IPS-18a (cell line): ENCODE measurements around the gene CORO1A.
A peak's percentile ranks its signal among the peaks of the same experiment; 100 is the strongest.

Experiments used
- H3K27ac ChIP-seq: one replicate; pipeline ENCODE4 v1.5.1; 2013; ENCODE audit warnings: low read length
- H3K27me3 ChIP-seq: one replicate; pipeline ENCODE4 v1.6.1; 2013; ENCODE audit warnings: mild to moderate bottlenecking, low read length; ENCODE audit not compliant: control insufficient read depth, insufficient read depth
- H3K36me3 ChIP-seq: one replicate; pipeline ENCODE4 v1.6.1; 2013; ENCODE audit warnings: low read depth, low read length; ENCODE audit not compliant: control insufficient read depth
- H3K4me1 ChIP-seq: one replicate; pipeline ENCODE4 v1.6.1; 2013; ENCODE audit warnings: low read depth, low read length; ENCODE audit not compliant: control insufficient read depth
- H3K4me3 ChIP-seq: one replicate; pipeline ENCODE4 v1.5.1; 2013; ENCODE audit warnings: low read length
- H3K9ac ChIP-seq: one replicate; pipeline ENCODE4 v1.6.1; 2013; ENCODE audit warnings: mild to moderate bottlenecking, low read length, moderate library complexity
- H3K9me3 ChIP-seq: one replicate; pipeline ENCODE4 v1.6.1; 2013; ENCODE audit warnings: low read depth, low read length; ENCODE audit not compliant: control insufficient read depth

Gene CORO1A

DNA sequence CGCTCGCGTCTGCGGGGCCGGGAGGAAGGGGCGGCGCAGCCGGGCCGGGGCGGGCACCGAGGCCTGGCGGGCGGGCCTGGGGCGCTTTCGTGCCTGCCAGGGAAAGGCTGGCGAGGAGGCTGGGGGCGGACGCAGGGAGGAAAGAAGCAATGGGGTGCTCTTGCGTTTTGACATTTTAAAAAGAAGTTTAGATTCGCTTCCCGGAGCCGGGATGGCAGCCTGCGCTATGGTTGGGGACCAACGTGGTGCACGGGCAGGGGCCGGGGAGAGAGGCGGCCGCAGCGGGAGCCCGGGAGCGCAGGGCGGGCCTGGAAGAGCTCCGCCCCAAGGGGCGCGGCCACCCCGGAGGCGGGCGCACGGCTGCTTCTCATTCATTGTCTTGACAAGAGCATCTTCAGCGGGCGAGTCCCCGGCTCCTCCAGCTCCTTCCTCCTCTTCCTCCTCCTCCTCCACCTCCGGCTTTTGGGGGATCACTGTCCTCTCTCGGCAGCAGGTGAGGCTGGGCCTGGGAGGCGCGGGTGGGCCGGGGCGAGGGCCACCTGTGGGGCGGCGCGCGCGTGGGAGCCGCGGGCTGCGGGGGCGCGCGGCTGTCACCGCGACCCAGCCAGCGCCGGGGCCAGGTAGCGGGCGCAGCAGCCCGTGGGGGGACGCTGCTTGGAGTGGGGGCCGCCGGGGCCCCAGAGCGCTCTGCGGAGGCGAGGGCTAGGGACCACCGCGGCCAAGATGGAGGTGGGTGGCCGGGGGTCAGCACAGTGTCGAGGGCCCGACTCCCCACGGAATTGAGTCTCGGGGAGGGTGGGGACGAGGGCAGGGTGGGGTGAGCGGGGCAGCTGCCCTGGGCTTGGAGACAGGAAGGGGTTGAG is at the start of gene CORO1A:
Gene CORO1A (plus strand): TSS at position 370 of the 863 bp plus-strand sequence. CDS start 1,608 bp downstream, outside the sequence.
- no peak within 1 kb of the TSS for H3K27ac ChIP-seq
- no peaks in the 10 kb centered on the region for H3K9me3 ChIP-seq
- peak within 1 kb of the TSS; percentile 54 for H3K4me3 ChIP-seq
- no peaks in the 10 kb centered on the region for H3K4me1 ChIP-seq
- peaks cover 27% of the 10 kb centered on the region for H3K27me3 ChIP-seq
- H3K9ac ChIP-seq: no peak within 1 kb of the TSS
- no peaks in the 10 kb centered on the region for H3K36me3 ChIP-seq

DNA sequence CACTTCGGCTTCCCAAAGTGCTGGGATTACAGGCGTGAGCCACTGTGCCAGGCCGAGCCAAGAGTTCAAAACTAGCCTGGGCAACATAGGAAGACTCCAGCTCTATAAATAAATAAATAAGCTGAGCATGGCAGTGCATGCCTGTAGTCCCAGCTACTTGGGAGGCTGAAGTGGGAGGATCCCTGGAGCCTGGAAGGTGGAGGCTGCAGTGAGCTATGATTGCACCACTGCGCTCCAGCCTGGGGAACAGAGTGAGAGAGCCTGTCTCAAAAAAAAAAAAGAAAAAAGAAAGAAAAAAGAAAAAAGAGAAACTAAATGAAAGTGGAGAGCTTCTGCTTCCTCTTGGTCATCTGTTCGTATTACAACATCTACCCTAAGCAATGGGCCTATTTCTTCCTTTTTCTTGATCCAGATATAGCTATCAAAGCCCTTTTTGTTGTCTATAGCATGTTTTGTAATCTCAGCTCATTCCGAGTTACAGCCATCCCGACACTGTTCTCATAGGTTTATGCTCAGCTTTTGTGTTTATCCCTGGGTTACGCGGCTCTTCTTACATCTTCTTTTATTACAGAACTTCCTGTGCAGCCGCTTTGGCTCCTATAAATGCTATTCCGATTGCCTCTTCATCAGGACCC is 46.3 kb upstream of the CORO1A start:
- no peaks in the 10 kb centered on the region for H3K27me3 ChIP-seq
- no peaks in the 10 kb centered on the region for H3K36me3 ChIP-seq
- H3K4me3 ChIP-seq: no peak overlapping the region
- no peak overlapping the region for H3K9ac ChIP-seq
- no peaks in the 10 kb centered on the region for H3K4me1 ChIP-seq
- H3K9me3 ChIP-seq: no peaks in the 10 kb centered on the region
- H3K27ac ChIP-seq: no peak overlapping the region

DNA sequence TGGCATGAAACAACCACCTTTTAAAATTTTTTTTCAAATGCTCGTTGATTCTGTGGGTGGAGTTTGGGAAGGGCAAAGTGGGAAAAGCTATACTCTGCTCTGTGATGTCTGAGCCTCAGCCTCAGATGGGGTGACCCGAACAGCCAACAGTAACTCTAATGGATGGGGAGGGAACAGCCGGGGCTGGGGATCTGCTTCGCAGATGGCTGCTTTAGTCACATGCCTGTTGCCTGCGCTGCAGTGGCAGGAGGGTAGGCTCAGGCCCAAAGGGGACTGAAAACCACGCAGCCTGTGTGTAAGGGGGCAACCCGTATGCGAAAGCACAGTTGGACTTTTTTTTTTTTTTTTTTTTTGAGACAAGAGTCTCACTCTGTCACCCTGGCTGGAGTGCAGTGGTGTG is 45.5 kb upstream of the CORO1A start:
- Histone ChIP-seq H3K4me1 (no peaks in the 10 kb centered on the region), H3K9ac (no peak overlapping the region)

DNA sequence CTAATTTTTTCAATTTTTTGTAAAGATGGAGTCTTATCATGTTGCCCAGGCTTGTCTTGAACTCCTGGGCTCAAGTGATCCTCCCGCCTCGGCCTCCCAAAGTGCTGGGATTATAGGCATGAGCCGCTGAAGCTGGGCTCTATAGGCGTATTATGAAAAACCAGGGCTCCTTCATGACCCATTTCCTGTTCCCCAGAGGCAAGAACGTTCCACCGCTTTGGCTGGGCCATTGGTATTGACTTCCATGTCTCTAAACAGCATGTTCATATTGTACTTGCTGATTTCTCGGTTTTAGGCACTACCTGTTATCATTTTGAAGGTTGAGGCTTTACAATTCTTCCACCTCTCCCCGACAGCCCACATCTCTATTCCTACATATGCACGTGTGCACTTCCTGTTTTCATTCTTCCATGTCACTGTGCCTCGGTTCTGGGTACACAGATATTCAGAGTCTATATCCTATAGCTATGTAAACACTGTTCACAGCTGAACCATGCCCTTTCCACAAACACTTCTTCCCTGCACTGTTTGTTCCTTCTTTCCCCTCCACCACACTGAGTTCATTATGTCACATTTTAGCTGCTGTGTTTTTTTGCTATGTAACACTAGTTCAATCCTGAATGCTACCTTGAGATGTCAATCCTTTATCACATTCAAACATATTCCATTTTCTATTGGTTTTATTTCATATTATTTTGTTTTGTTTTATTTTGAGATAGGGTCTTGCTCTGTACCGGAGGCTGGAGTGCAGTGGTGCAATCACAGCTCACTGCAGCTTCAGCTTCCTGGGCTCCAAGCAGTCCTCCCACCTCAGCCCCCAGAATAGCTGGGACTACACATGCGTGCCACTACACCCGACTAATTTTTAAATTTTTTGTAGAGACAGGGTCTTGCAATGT is 43.6 kb upstream of the CORO1A start:
- no peaks in the 10 kb centered on the region for H3K4me1 ChIP-seq
- no peaks in the 10 kb centered on the region for H3K36me3 ChIP-seq
- no peaks in the 10 kb centered on the region for H3K9me3 ChIP-seq
- H3K27ac ChIP-seq: no peak overlapping the region
- no peak overlapping the region for H3K9ac ChIP-seq
- H3K4me3 ChIP-seq: no peak overlapping the region
- no peaks in the 10 kb centered on the region for H3K27me3 ChIP-seq

More for the DNA sequence above, 45.5 kb upstream of the CORO1A start:
- no peaks in the 10 kb centered on the region for H3K9me3 ChIP-seq
- H3K36me3 ChIP-seq: no peaks in the 10 kb centered on the region
- H3K4me3 ChIP-seq: no peak overlapping the region
- H3K27me3 ChIP-seq: no peaks in the 10 kb centered on the region
- H3K27ac ChIP-seq: no peak overlapping the region

DNA sequence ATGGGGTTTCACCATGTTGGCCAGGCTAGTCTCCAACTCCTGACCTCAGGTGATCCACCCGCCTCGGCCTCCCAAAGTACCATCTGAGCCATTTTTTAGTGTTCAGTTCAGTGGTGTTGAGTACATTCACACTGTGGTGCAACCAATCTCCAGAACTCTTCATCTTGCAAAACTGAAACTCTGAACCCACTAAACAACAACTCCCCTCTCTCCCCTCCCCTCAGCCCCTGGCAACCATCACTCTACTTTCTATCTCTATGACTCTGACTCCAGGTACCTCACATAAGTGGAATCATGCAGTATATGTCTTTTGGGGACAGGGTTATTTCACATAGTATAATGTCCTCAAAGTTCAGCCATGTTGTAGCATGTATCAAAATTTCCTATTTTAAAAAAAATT is 41.7 kb upstream of the CORO1A start:
- Histone ChIP-seq H3K4me1 (no peaks in the 10 kb centered on the region), H3K27me3 (no peaks in the 10 kb centered on the region), H3K36me3 (no peaks in the 10 kb centered on the region), H3K27ac (no peak overlapping the region), H3K9ac (no peak overlapping the region), H3K4me3 (no peak overlapping the region), H3K9me3 (no peaks in the 10 kb centered on the region)

DNA sequence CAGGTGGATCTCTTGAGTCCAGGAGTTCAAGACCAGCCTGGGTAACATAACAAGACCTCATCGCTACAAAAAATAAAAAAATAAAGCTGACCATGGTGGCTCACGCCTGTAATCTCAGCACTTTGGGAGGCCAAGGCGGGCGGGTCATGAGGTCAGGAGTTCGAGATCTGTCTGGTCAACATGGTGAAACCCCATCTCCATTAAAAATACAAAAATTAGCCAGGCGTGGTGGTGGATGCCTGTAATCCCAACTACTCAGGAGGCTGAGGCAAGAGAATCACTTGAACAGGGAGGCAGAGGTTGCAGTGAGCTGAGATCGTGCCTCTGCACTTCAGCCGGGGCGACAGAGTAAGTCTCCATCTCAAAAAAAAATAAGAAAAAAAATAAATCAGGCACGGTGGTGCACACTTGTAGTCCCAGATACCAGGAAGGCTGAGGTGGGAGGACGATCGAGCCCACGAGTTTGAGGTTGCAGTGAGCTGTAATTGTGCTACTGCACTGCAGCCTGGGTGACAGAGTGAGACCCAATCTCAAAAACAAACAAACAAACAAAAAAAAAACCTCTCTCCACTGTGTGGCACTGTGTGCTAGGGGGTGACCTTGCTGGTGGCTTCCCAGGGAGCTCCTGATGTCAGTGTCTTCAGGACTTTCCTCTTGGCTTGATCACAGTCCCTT is 40.6 kb upstream of the CORO1A start:
- Histone ChIP-seq H3K27ac (no peak overlapping the region), H3K9me3 (no peaks in the 10 kb centered on the region), H3K4me3 (no peak overlapping the region), H3K9ac (no peak overlapping the region), H3K36me3 (no peaks in the 10 kb centered on the region), H3K4me1 (no peaks in the 10 kb centered on the region), H3K27me3 (no peaks in the 10 kb centered on the region)

DNA sequence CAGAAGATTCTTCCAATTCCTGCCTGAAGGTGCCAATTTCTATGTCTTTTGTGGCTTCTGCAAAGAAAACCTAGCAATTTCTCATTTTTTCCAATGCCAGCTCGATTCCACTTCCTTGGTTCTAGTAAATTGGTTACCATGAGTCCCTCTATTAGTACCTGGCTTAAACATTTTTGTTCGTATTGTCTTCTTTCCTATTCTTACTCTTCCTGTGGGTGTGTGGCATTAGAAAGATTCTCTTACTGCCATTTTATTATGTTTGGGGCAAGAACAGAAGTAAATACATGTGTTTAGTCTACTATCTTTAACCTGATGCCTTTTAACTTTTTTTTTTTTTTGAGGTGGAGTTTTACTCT is 40.1 kb upstream of the CORO1A start:
- Histone ChIP-seq H3K9me3 (no peaks in the 10 kb centered on the region), H3K27me3 (no peaks in the 10 kb centered on the region), H3K27ac (no peak overlapping the region), H3K4me3 (no peak overlapping the region), H3K36me3 (no peaks in the 10 kb centered on the region), H3K4me1 (no peaks in the 10 kb centered on the region), H3K9ac (no peak overlapping the region)

DNA sequence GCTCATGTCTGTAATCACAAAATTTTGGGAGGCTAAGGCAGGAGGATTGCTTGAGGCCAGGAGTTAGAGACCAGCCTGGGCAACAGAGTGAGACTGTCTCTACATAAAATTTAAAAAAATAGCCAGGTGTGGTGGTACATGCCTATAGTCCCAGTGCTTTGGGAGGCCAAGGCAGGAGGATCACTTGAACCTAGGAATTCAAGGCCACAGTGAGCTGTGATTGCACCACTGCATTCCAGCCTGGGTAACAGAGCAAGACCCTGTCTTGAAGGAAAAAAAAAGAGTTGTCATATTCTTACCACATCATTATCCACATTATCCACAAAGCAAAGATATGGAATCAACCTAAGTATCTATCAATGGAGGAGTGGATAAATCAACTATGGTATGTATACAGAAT is 39.4 kb upstream of the CORO1A start:
- Histone ChIP-seq H3K9ac (no peak overlapping the region), H3K4me1 (no peaks in the 10 kb centered on the region), H3K9me3 (no peaks in the 10 kb centered on the region), H3K27me3 (no peaks in the 10 kb centered on the region), H3K27ac (no peak overlapping the region), H3K36me3 (no peaks in the 10 kb centered on the region), H3K4me3 (no peak overlapping the region)

DNA sequence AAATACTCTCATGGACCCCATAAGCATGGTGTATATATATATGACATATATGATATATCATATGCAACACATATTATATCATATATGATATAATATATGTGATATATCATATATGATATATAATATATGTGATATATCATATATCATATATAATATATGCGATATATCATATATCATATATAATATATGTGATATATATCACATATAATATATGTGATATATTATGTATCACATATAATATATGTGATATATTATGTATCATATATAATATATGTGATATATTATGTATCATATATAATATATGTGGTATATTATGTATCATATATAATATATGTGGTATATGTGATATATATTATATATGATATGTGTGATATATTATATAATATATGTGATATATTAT is 38.5 kb upstream of the CORO1A start:
- no peaks in the 10 kb centered on the region for H3K27me3 ChIP-seq
- no peak overlapping the region for H3K27ac ChIP-seq
- H3K36me3 ChIP-seq: no peaks in the 10 kb centered on the region
- no peak overlapping the region for H3K4me3 ChIP-seq
- no peaks in the 10 kb centered on the region for H3K9me3 ChIP-seq
- no peaks in the 10 kb centered on the region for H3K4me1 ChIP-seq
- H3K9ac ChIP-seq: no peak overlapping the region

DNA sequence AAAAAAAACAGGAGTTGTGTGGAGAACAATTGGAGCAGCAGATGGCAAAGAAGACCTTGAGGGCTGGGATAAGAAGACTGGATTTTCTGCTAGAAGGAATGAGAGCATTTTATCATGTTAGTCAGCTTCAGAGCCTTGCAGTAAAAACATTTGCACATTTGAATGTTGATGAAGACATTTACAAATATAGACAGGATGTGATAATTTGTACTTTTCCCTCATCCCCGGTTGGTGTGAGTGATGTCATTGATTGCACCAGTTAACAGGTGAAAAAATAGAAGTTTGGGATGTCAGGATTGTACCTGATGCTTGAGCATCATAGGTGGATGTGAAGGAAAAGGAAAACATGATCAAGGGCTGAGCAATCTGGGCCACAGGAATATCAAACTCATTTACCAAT is 37.7 kb upstream of the CORO1A start:
- H3K4me1 ChIP-seq: no peaks in the 10 kb centered on the region
- H3K9ac ChIP-seq: no peak overlapping the region
- no peaks in the 10 kb centered on the region for H3K36me3 ChIP-seq
- no peaks in the 10 kb centered on the region for H3K9me3 ChIP-seq
- no peaks in the 10 kb centered on the region for H3K27me3 ChIP-seq
- no peak overlapping the region for H3K27ac ChIP-seq
- H3K4me3 ChIP-seq: no peak overlapping the region
